SU-DHL-6 (cell line): ENCODE measurements around the gene PPP1R3E.

Experiments used
- H2AFZ ChIP-seq: fragments of 200-600 bp; sonication (generic); 2 replicates; pipeline ENCODE4 v1.6.1; 2014; ENCODE audit warnings: low read depth, mild to moderate bottlenecking, moderate library complexity, mixed read lengths, antibody characterized with exemption, low read length; ENCODE audit not compliant: severe bottlenecking
- H3F3A ChIP-seq: fragments of 200-600 bp; shearing (Covaris generic); 2 replicates; pipeline ENCODE4 v1.6.0; 2016; ENCODE audit warnings: antibody characterized with exemption, mild to moderate bottlenecking; ENCODE audit not compliant: insufficient read depth
- H3K27ac ChIP-seq: fragments of 200-600 bp; sonication (generic); 2 replicates; pipeline ENCODE4 v1.5.1; 2016; ENCODE audit warnings: low read depth, mild to moderate bottlenecking, low read length, moderate library complexity, mixed read lengths
- H3K27me3 ChIP-seq: fragments of 200-600 bp; sonication (generic), shearing (Covaris generic); 2 replicates; pipeline ENCODE4 v1.6.0; 2014; ENCODE audit warnings: mild to moderate bottlenecking, low read length
- H3K36me3 ChIP-seq: fragments of 200-600 bp; sonication (generic); 2 replicates; pipeline ENCODE4 v1.6.1; 2014; ENCODE audit warnings: mild to moderate bottlenecking, low read length, mixed read lengths
- H3K4me2 ChIP-seq: fragments of 300-600, 200-600 bp; shearing (Covaris generic), sonication (generic); 2 replicates; pipeline ENCODE4 v1.6.0; 2014; ENCODE audit warnings: low read length, low read depth, mild to moderate bottlenecking; ENCODE audit not compliant: poor library complexity, severe bottlenecking
- H3K4me3 ChIP-seq: fragments of 200-600 bp; sonication (generic); 2 replicates; pipeline ENCODE4 v1.5.1; 2014; ENCODE audit warnings: antibody characterized with exemption, low read length, mild to moderate bottlenecking, mixed read lengths; ENCODE audit not compliant: insufficient read depth, poor library complexity, severe bottlenecking
- H3K79me2 ChIP-seq: fragments of 200-600 bp; sonication (generic); 2 replicates; pipeline ENCODE4 v1.6.1; 2014; ENCODE audit warnings: mild to moderate bottlenecking, low read length, moderate library complexity; ENCODE audit not compliant: insufficient read depth
- H3K9ac ChIP-seq: fragments of 200-600 bp; sonication (generic); 2 replicates; pipeline ENCODE4 v1.7.0; 2014; ENCODE audit warnings: mild to moderate bottlenecking, low read length
- H3K9me2 ChIP-seq: fragments of 200-600 bp; sonication (generic); replicated peaks from 2 replicates; pipeline ENCODE4 v1.6.1; 2014; ENCODE audit warnings: low read length; ENCODE audit not compliant: insufficient read depth
- H3K9me3 ChIP-seq: fragments of 200-600 bp; sonication (generic); 2 replicates; pipeline ENCODE4 v1.6.1; 2014; ENCODE audit warnings: low read length, mixed read lengths; ENCODE audit not compliant: insufficient read depth
- H4K20me1 ChIP-seq: fragments of 200-600 bp; sonication (generic); 2 replicates; pipeline ENCODE4 v1.6.1; 2014; ENCODE audit warnings: low read depth, mild to moderate bottlenecking, antibody characterized with exemption, low read length, moderate library complexity, mixed read lengths
- EZH2phosphoT487 ChIP-seq: fragments of 200-600 bp; sonication (generic), shearing (Covaris generic); conservative IDR thresholded peaks from 2 replicates; pipeline ENCODE4 v1.6.1; 2018; ENCODE audit warnings: mild to moderate bottlenecking, antibody characterized with exemption, low read length, moderate library complexity, mixed read lengths
- TF ChIP-seq, protein P1 (sequence below): fragments of 200-600 bp; sonication (generic); IDR thresholded peaks from one replicate; pipeline ENCODE4 v1.5.1; 2017; ENCODE audit warnings: antibody characterized with exemption, mild to moderate bottlenecking, low read length, moderate library complexity; ENCODE audit not compliant: insufficient read depth, poor library complexity, severe bottlenecking

Gene PPP1R3E

DNA sequence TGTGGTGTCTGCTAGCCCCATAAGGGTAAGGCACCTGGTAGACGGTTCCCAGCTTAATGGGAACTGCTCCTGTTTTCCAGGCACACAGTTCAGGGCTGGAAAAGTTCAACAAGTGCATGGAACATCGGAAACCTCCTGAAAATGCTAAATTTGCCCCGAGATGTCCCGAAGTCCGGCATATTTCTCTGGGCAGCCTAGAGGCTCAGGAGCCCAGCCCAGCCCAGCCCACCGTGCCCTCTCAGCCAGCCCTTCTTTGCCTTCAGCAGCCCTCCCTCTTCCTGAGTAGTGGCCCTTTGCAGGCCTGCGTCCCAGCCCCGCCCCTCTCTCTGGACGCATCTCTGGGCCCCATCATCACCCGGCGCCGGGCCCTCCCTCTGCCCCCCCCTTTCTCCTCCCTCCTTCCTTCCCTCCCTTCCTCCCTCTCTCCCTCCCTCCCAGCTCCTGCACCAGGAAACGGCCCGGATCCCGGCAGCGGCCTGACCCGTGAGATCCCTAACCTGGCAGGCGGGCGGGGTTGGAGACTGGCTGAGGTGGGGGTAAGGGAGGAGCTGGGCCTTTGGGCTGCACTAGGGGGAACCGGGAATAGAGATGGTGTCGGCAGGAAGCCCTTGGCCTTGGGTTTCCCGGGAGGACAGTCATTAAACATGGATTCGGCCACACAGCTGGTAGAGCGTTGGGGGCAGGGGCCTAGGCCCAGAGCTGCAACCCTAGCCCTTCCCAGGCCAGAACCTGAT lies 3.9 kb upstream of the PPP1R3E start, which contains the start of gene BCL2L2:
BCL2L2 (plus strand) TSS at position 422 of the 734 bp plus-strand sequence. CDS start 935 bp downstream, outside the sequence.
- Histone ChIP-seq H3K27ac (no peak within 1 kb of the TSS), H3K9me3 (no peaks in the 10 kb centered on the region), H3K9me2 (no peaks in the 10 kb centered on the region), H3K27me3 (no peaks in the 10 kb centered on the region), H4K20me1 (no peaks in the 10 kb centered on the region), H3K4me2 (no peak within 1 kb of the TSS), H2AFZ (no peak within 1 kb of the TSS), H3F3A (0 out of 2 replicates have a peak, but pooled peaks cover 5% of the 10 kb centered on the region), H3K36me3 (no peaks in the 10 kb centered on the region), H3K79me2 (no peaks in the 10 kb centered on the region), H3K4me3 (no peak within 1 kb of the TSS), H3K9ac (no peak within 1 kb of the TSS)
- no peak for TF ChIP-seq EZH2phosphoT487
- TF ChIP-seq, protein P1, sequence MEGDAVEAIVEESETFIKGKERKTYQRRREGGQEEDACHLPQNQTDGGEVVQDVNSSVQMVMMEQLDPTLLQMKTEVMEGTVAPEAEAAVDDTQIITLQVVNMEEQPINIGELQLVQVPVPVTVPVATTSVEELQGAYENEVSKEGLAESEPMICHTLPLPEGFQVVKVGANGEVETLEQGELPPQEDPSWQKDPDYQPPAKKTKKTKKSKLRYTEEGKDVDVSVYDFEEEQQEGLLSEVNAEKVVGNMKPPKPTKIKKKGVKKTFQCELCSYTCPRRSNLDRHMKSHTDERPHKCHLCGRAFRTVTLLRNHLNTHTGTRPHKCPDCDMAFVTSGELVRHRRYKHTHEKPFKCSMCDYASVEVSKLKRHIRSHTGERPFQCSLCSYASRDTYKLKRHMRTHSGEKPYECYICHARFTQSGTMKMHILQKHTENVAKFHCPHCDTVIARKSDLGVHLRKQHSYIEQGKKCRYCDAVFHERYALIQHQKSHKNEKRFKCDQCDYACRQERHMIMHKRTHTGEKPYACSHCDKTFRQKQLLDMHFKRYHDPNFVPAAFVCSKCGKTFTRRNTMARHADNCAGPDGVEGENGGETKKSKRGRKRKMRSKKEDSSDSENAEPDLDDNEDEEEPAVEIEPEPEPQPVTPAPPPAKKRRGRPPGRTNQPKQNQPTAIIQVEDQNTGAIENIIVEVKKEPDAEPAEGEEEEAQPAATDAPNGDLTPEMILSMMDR: no peak

DNA sequence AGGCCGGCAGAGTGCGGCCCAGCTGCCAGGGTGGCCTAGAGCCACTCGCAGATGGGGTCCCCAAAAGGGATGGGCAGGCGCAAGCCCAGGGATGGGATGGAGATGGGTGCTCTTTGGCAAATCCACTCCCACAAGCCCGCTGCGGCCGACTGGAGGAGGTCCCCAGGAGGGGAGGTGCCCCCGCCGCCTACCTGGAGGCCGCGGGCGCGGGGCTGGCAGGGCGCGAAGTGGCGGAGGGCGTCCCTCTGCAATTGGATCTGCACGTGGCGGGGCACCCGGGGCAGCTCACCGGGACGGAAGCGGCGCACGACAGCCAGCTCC lies 730 bp downstream of the PPP1R3E start:
- Histone ChIP-seq H4K20me1 (no peaks in the 10 kb centered on the region), H3K27ac (peak overlapping the region; percentile 59), H3K4me3 (peak overlapping the region; percentile 69)

DNA sequence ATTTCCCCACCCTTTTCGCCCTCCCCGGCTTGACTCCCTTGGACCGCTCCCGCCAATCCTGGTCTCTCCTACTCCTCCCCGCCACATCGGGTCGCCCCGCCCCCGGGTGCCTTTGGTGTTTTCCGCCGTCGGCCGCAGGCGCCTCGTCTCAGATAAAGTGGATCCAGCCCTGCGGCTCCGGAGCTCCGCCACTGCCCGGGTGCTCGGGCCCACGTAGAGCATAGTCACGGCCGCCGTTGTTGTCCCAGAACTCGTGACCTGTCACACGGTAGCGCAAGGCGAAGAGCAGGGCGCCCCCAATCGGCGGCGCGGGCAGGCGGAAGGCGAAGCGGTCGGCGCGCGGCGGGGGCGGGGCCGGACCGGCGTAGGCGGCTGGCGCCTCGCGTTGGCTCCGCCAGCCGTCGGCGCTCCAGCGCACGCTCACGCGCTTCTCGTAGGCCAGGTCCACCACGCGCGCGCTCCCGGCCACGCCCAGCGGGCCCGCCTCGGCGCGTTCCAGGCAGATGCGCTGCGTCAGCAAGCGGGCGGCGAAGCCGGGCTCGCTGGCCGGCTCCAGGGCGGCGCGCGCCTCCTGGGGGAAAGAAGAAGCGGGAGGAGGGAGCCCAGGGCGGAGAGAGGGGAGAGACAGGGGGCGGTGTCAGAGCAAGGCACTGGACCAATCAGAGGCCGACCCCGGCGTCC lies 1.2 kb downstream of the PPP1R3E start:
- Histone ChIP-seq H3K27me3 (no peaks in the 10 kb centered on the region), H3F3A (peaks cover 6% of the 10 kb centered on the region; the same call in 1 of the 2 replicates), H2AFZ (peak overlapping the region; percentile 88), H3K4me3 (peak overlapping the region; percentile 76), H3K27ac (peak overlapping the region; percentile 75), H3K36me3 (peaks cover 5% of the 10 kb centered on the region; the same call in 1 of the 2 replicates), H3K9me3 (no peaks in the 10 kb centered on the region), H3K4me2 (peak overlapping the region; percentile 74), H3K9ac (peak overlapping the region; percentile 73), H3K9me2 (no peaks in the 10 kb centered on the region), H3K79me2 (peaks cover 5% of the 10 kb centered on the region; the same call in 1 of the 2 replicates), H4K20me1 (no peaks in the 10 kb centered on the region)
- TF ChIP-seq, protein P1: peak; percentile 67
- no peak for TF ChIP-seq EZH2phosphoT487

More for the DNA sequence above, 730 bp downstream of the PPP1R3E start:
- Histone ChIP-seq H2AFZ (peak overlapping the region; percentile 79), H3K4me2 (peak overlapping the region; percentile 74), H3K9me2 (no peaks in the 10 kb centered on the region), H3K9me3 (no peaks in the 10 kb centered on the region), H3K27me3 (no peaks in the 10 kb centered on the region), H3K9ac (peak overlapping the region; percentile 73), H3K79me2 (peaks cover 5% of the 10 kb centered on the region; the same call in 1 of the 2 replicates), H3F3A (0 out of 2 replicates have a peak, but pooled peaks cover 5% of the 10 kb centered on the region), H3K36me3 (peaks cover 5% of the 10 kb centered on the region; the same call in 1 of the 2 replicates)
- TF ChIP-seq, protein P1: no peak
- no peak for TF ChIP-seq EZH2phosphoT487
